ENCODE data around the gene GBA3. TPM values are rescaled to one million over a fixed set of nuclear protein-coding genes. Genes with fewer than 3 reads are reported as not detected.

The GBA3 gene
- total RNA-seq, 1 experiment from 2014 or later, result not detected

DNA sequence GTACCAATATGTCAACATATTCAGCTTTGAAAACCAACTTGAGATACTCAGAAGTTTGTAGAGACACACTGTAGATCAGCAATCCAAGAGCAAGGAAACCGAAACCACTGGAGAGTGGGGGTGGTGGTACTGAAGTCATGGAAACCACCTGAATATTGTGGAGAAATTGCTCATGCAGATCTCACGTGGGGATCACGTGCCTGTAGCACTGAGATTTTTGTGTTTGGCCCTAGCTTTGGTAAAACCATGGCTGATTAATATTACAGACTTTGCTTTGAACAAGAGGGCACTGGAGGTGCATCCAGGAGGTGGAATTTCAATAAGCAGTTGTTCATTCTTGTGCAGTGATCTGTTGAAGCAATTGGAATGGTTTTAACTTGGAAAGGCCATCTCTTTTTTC is 47.2 kb downstream of the GBA3 start:
- RAD21 ChIA-PET (ENCODE audit: low non-redundant PET in 1 of 2, low total read pairs in 2 of 2, uncharacterized antibody in 2 of 2, unreplicated experiment in 2 of 2), result no interaction called here

More for the DNA sequence above, 47.2 kb downstream of the GBA3 start:
- TF ChIP-seq POLR2AphosphoS5 (IDR thresholded peaks at IDR 0.05; ENCODE audit: low read depth, low read length), result no peak
- TF ChIP-seq, protein P1, sequence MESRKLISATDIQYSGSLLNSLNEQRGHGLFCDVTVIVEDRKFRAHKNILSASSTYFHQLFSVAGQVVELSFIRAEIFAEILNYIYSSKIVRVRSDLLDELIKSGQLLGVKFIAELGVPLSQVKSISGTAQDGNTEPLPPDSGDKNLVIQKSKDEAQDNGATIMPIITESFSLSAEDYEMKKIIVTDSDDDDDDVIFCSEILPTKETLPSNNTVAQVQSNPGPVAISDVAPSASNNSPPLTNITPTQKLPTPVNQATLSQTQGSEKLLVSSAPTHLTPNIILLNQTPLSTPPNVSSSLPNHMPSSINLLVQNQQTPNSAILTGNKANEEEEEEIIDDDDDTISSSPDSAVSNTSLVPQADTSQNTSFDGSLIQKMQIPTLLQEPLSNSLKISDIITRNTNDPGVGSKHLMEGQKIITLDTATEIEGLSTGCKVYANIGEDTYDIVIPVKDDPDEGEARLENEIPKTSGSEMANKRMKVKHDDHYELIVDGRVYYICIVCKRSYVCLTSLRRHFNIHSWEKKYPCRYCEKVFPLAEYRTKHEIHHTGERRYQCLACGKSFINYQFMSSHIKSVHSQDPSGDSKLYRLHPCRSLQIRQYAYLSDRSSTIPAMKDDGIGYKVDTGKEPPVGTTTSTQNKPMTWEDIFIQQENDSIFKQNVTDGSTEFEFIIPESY (IDR thresholded peaks at IDR 0.05; ENCODE audit: extremely low read depth, insufficient replicate concordance, low read length), result no peak
- TF ChIP-seq SP1 (IDR thresholded peaks at IDR 0.05; ENCODE audit: low read depth), result no peak
- TF ChIP-seq POLR2A (IDR thresholded peaks at IDR 0.05; ENCODE audit: borderline replicate concordance, extremely low read depth, insufficient read depth, insufficient read length), result no peak
- TF ChIP-seq FOSL1 (IDR thresholded peaks at IDR 0.05; ENCODE audit: low read depth), result no peak
- TF ChIP-seq YY1 (IDR thresholded peaks at IDR 0.05; ENCODE audit: extremely low read depth, insufficient replicate concordance, low read depth, low read length), result no peak
- TF ChIP-seq ELF1 (IDR thresholded peaks at IDR 0.05; ENCODE audit: borderline replicate concordance, low read depth), result no peak
- TF ChIP-seq TCF7L2 (IDR thresholded peaks at IDR 0.05; ENCODE audit: borderline replicate concordance, extremely low read depth, insufficient read depth, insufficient read length), result no peak
- no peak for TF ChIP-seq SRF (IDR thresholded peaks at IDR 0.05; ENCODE audit: low read depth)
- TF ChIP-seq, protein P2, sequence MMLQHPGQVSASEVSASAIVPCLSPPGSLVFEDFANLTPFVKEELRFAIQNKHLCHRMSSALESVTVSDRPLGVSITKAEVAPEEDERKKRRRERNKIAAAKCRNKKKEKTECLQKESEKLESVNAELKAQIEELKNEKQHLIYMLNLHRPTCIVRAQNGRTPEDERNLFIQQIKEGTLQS (IDR thresholded peaks at IDR 0.05), result no peak
- no peak for TF ChIP-seq EZH2phosphoT487 (IDR thresholded peaks at IDR 0.05; ENCODE audit: borderline replicate concordance)
- TF ChIP-seq CBX3 (IDR thresholded peaks at IDR 0.05; ENCODE audit: low read depth), result no peak
- no peak for TF ChIP-seq EZH2 (IDR thresholded peaks at IDR 0.05)
- TF ChIP-seq SIN3A (IDR thresholded peaks at IDR 0.05; ENCODE audit: low read depth), result no peak
- TF ChIP-seq EGR1 (IDR thresholded peaks at IDR 0.05; ENCODE audit: low read depth), result no peak
- TF ChIP-seq JUND (IDR thresholded peaks at IDR 0.05), result no peak
- TF ChIP-seq, protein P3, sequence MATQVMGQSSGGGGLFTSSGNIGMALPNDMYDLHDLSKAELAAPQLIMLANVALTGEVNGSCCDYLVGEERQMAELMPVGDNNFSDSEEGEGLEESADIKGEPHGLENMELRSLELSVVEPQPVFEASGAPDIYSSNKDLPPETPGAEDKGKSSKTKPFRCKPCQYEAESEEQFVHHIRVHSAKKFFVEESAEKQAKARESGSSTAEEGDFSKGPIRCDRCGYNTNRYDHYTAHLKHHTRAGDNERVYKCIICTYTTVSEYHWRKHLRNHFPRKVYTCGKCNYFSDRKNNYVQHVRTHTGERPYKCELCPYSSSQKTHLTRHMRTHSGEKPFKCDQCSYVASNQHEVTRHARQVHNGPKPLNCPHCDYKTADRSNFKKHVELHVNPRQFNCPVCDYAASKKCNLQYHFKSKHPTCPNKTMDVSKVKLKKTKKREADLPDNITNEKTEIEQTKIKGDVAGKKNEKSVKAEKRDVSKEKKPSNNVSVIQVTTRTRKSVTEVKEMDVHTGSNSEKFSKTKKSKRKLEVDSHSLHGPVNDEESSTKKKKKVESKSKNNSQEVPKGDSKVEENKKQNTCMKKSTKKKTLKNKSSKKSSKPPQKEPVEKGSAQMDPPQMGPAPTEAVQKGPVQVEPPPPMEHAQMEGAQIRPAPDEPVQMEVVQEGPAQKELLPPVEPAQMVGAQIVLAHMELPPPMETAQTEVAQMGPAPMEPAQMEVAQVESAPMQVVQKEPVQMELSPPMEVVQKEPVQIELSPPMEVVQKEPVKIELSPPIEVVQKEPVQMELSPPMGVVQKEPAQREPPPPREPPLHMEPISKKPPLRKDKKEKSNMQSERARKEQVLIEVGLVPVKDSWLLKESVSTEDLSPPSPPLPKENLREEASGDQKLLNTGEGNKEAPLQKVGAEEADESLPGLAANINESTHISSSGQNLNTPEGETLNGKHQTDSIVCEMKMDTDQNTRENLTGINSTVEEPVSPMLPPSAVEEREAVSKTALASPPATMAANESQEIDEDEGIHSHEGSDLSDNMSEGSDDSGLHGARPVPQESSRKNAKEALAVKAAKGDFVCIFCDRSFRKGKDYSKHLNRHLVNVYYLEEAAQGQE (IDR thresholded peaks at IDR 0.05; ENCODE audit: low read depth), result no peak
- TF ChIP-seq, protein P4, sequence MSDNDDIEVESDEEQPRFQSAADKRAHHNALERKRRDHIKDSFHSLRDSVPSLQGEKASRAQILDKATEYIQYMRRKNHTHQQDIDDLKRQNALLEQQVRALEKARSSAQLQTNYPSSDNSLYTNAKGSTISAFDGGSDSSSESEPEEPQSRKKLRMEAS (IDR thresholded peaks at IDR 0.05), result no peak
- no peak for TF ChIP-seq ZFX (IDR thresholded peaks at IDR 0.05)
- no peak for TF ChIP-seq ZNF274 (IDR thresholded peaks at IDR 0.05; ENCODE audit: low read depth, low read length)
- Histone ChIP-seq H4K20me1 (ENCODE audit: insufficient read depth) (no peaks in the 10 kb centered on the region), H3K4me3 (replicated peaks in 1 of 2; ENCODE audit: low read depth in 1 of 2, low read length in 2 of 2) (no peak overlapping the region), H3K9me2 (ENCODE audit: insufficient read depth) (no peaks in the 10 kb centered on the region), H3K27ac (ENCODE audit: low read depth, low read length) (no peak overlapping the region), H3K4me1 (ENCODE audit: control insufficient read depth in 1 of 2, insufficient read depth in 2 of 2, low read length in 2 of 2) (no peaks in the 10 kb centered on the region), H3K36me3 (ENCODE audit: control insufficient read depth in 1 of 2, insufficient read depth in 2 of 2, low read length in 2 of 2) (no peaks in the 10 kb centered on the region; a peak in 1 of 4 replicates), H3K27me3 (ENCODE audit: insufficient read depth, low read length) (no peaks in the 10 kb centered on the region), H3K79me2 (ENCODE audit: insufficient read depth, low read length) (no peaks in the 10 kb centered on the region), H3K9me3 (ENCODE audit: control insufficient read depth in 1 of 2, insufficient read depth in 1 of 2, low read depth in 1 of 2, low read length in 2 of 2) (no peaks in the 10 kb centered on the region), H2AFZ (ENCODE audit: low read depth, low read length, poor library complexity, severe bottlenecking) (no peak overlapping the region), H3K9ac (ENCODE audit: low read length) (no peak overlapping the region), H3K4me2 (ENCODE audit: low read length) (no peak overlapping the region)
- no TSS peak for BruUV-seq (replicated peaks)
- intact Hi-C loops (cut with micrococcal nuclease), result no loop called here
- DNase-seq (ENCODE audit: low read depth, low spot score), result no peak
- ATAC-seq, result no peak
- ChIA-PET POLR2A (no interaction called here), CTCF (no interaction called here)
